Duodenal mucosa (tissue), 2 donors: Measurements from ENCODE around the gene TIAM2.
"Not testable (repeated sequence)": the region's sequence is repeated elsewhere in the genome, so short reads cannot be mapped to it uniquely, and the experiment has no call there.

ENCODE experiments used
- H3K27ac ChIP-seq: one replicate; pipeline ENCODE4 v1.7.0; 2013; ENCODE audit warnings: low read depth, low read length
- H3K27me3 ChIP-seq, 2 donors: one replicate each; pipeline ENCODE4 v1.7.0; 2013; ENCODE audit warnings: low read length in 2 of 2, control low read depth in 1 of 2; ENCODE audit not compliant: insufficient read depth in 2 of 2, control insufficient read depth in 1 of 2
- H3K36me3 ChIP-seq, 2 donors: one replicate each; pipeline ENCODE4 v1.7.0; 2013; ENCODE audit warnings: low read length in 2 of 2, control low read depth in 1 of 2; ENCODE audit not compliant: insufficient read depth in 2 of 2, control insufficient read depth in 1 of 2
- H3K4me1 ChIP-seq, 2 donors: one replicate each; pipeline ENCODE4 v1.7.0; 2013; ENCODE audit warnings: low read length in 2 of 2, control low read depth in 1 of 2; ENCODE audit not compliant: insufficient read depth in 2 of 2, control insufficient read depth in 1 of 2
- H3K4me3 ChIP-seq, 2 donors: one replicate each; pipeline ENCODE4 v1.7.0; 2013; ENCODE audit warnings: low read length in 2 of 2, low read depth in 1 of 2
- H3K9ac ChIP-seq, 2 donors: one replicate each; pipeline ENCODE4 v1.7.0; 2013; ENCODE audit warnings: low read length in 2 of 2, low read depth in 1 of 2
- H3K9me3 ChIP-seq, 2 donors: one replicate each; pipeline ENCODE4 v1.7.0; 2013; ENCODE audit warnings: low read length in 2 of 2, control low read depth in 1 of 2; ENCODE audit not compliant: control insufficient read depth in 1 of 2

TIAM2 gene

GRCh38 chr6:155108070-155108820 is 113.1 kb downstream of the TIAM2 start:
- Histone ChIP-seq H3K27ac (no peak overlapping the region), H3K27me3 (no peaks in the 10 kb centered on the region), H3K9ac (no peak overlapping the region), H3K4me3 (no peak overlapping the region), H3K9me3 (no peaks in the 10 kb centered on the region), H3K4me1 (no peaks in the 10 kb centered on the region), H3K36me3 (no peaks in the 10 kb centered on the region)

- no peaks in the 10 kb centered on the region for H3K9me3 ChIP-seq
- no peaks in the 10 kb centered on the region for H3K36me3 ChIP-seq
- no peak overlapping the region for H3K4me3 ChIP-seq
- H3K9ac ChIP-seq = no peak overlapping the region
- no peak overlapping the region for H3K27ac ChIP-seq
- H3K4me1 ChIP-seq = no peaks in the 10 kb centered on the region
- no peaks in the 10 kb centered on the region for H3K27me3 ChIP-seq
Measured at GRCh38 chr6:155110721-155111120, 115.6 kb downstream of the TIAM2 start.

GRCh38 chr6:155112757-155113156 is 117.6 kb downstream of the TIAM2 start:
- Histone ChIP-seq H3K4me3 (no peak overlapping the region), H3K4me1 (no peaks in the 10 kb centered on the region), H3K27ac (no peak overlapping the region), H3K9ac (no peak overlapping the region), H3K9me3 (no peaks in the 10 kb centered on the region), H3K27me3 (no peaks in the 10 kb centered on the region), H3K36me3 (no peaks in the 10 kb centered on the region)

- H3K27me3 ChIP-seq = no peaks in the 10 kb centered on the region
- H3K4me3 ChIP-seq = no peak overlapping the region
- no peaks in the 10 kb centered on the region for H3K9me3 ChIP-seq
- H3K9ac ChIP-seq = no peak overlapping the region
- H3K27ac ChIP-seq = no peak overlapping the region
- no peaks in the 10 kb centered on the region for H3K4me1 ChIP-seq
- no peaks in the 10 kb centered on the region for H3K36me3 ChIP-seq
Measured at GRCh38 chr6:155115893-155116570, 120.9 kb downstream of the TIAM2 start.

GRCh38 chr6:155116571-155116910 is 121.4 kb downstream of the TIAM2 start:
- Histone ChIP-seq H3K4me3 (no peak overlapping the region), H3K36me3 (no peaks in the 10 kb centered on the region), H3K27ac (no peak overlapping the region), H3K4me1 (no peaks in the 10 kb centered on the region), H3K27me3 (no peaks in the 10 kb centered on the region), H3K9me3 (no peaks in the 10 kb centered on the region), H3K9ac (no peak overlapping the region)

DNA sequence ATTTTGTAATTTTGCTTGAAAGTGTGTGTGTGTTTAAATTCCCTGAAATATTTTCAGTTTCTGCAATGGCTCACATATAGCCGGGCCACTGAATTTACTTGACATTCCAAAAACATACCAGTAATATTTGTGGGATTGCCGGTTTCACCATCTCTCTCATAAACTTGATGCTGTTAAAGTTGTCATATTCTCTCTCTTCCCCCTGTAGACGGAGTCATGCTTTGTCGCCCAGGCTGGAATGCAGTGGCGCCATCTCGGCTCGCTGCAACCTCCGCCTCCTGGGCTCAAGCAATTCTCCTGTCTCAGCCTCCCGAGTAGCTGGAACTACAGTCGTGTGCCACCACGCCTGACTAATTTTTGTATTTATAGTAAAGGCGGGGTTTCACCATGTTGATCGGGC is 122.1 kb downstream of the TIAM2 start:
- H3K27me3 ChIP-seq = no peaks in the 10 kb centered on the region
- H3K27ac ChIP-seq = no peak overlapping the region
- H3K9me3 ChIP-seq = no peaks in the 10 kb centered on the region
- no peaks in the 10 kb centered on the region for H3K4me1 ChIP-seq
- no peak overlapping the region for H3K9ac ChIP-seq
- no peak overlapping the region for H3K4me3 ChIP-seq
- no peaks in the 10 kb centered on the region for H3K36me3 ChIP-seq

- no peaks in the 10 kb centered on the region for H3K9me3 ChIP-seq
- no peaks in the 10 kb centered on the region for H3K36me3 ChIP-seq
- H3K27me3 ChIP-seq = no peaks in the 10 kb centered on the region
- no peak overlapping the region for H3K27ac ChIP-seq
- H3K4me3 ChIP-seq = no peak overlapping the region
- H3K4me1 ChIP-seq = no peaks in the 10 kb centered on the region
- no peak overlapping the region for H3K9ac ChIP-seq
Measured at GRCh38 chr6:155117785-155118184, 122.7 kb downstream of the TIAM2 start.

GRCh38 chr6:155119201-155119600 is 124.1 kb downstream of the TIAM2 start:
- H3K4me3 ChIP-seq, H3K9me3 ChIP-seq, H3K27ac ChIP-seq, H3K9ac ChIP-seq, H3K27me3 ChIP-seq, H3K36me3 ChIP-seq, H3K4me1 ChIP-seq: not testable (repeated sequence)

- no peaks in the 10 kb centered on the region for H3K9me3 ChIP-seq
- H3K4me1 ChIP-seq = no peaks in the 10 kb centered on the region
- no peak overlapping the region for H3K27ac ChIP-seq
- H3K27me3 ChIP-seq = no peaks in the 10 kb centered on the region
- no peaks in the 10 kb centered on the region for H3K36me3 ChIP-seq
- no peak overlapping the region for H3K9ac ChIP-seq
- H3K4me3 ChIP-seq = no peak overlapping the region
Measured at GRCh38 chr6:155120034-155120433, 124.9 kb downstream of the TIAM2 start.

GRCh38 chr6:155121294-155121693 is 126.2 kb downstream of the TIAM2 start:
- Histone ChIP-seq H3K4me3 (no peak overlapping the region), H3K36me3 (no peaks in the 10 kb centered on the region), H3K9ac (no peak overlapping the region), H3K4me1 (no peaks in the 10 kb centered on the region), H3K27ac (no peak overlapping the region), H3K9me3 (no peaks in the 10 kb centered on the region), H3K27me3 (no peaks in the 10 kb centered on the region)
